ENCODE data around the gene MPZL3.

The MPZL3 gene

GRCh38 chr11:118213781-118214180 lies 38.4 kb downstream of the MPZL3 start:
- no peak for TF ChIP-seq CTCF (IDR thresholded peaks at IDR 0.05; ENCODE audit: borderline replicate concordance, insufficient read depth, low read depth, low read length)
- H3K4me3 ChIP-seq (ENCODE audit: low read depth, low read length): no peak overlapping the region

GRCh38 chr11:118213201-118213600 lies 39.0 kb downstream of the MPZL3 start:
- no peak for TF ChIP-seq CTCF (IDR thresholded peaks at IDR 0.05; ENCODE audit: borderline replicate concordance, insufficient read depth, low read depth, low read length)
- H3K4me3 ChIP-seq (ENCODE audit: low read depth, low read length): no peak overlapping the region

- no peak overlapping the region for H3K4me3 ChIP-seq (ENCODE audit: low read depth, low read length)
- TF ChIP-seq CTCF (IDR thresholded peaks at IDR 0.05; ENCODE audit: borderline replicate concordance, insufficient read depth, low read depth, low read length): no peak
Observed at GRCh38 chr11:118212781-118213191, 39.4 kb downstream of the MPZL3 start.

- TF ChIP-seq CTCF (IDR thresholded peaks at IDR 0.05; ENCODE audit: borderline replicate concordance, insufficient read depth, low read depth, low read length): no peak
- H3K4me3 ChIP-seq (ENCODE audit: low read depth, low read length): no peak overlapping the region
Observed at GRCh38 chr11:118212131-118212725, 39.9 kb downstream of the MPZL3 start.

- no peak overlapping the region for H3K4me3 ChIP-seq (ENCODE audit: low read depth, low read length)
- TF ChIP-seq CTCF (IDR thresholded peaks at IDR 0.05; ENCODE audit: borderline replicate concordance, insufficient read depth, low read depth, low read length): no peak
Observed at GRCh38 chr11:118211006-118211405, 41.2 kb downstream of the MPZL3 start.

- no peak for TF ChIP-seq CTCF (IDR thresholded peaks at IDR 0.05; ENCODE audit: borderline replicate concordance, insufficient read depth, low read depth, low read length)
- H3K4me3 ChIP-seq (ENCODE audit: low read depth, low read length): no peak overlapping the region
Observed at GRCh38 chr11:118210323-118210722, 41.8 kb downstream of the MPZL3 start.

GRCh38 chr11:118209033-118209432 lies 43.1 kb downstream of the MPZL3 start:
- TF ChIP-seq CTCF (IDR thresholded peaks at IDR 0.05; ENCODE audit: borderline replicate concordance, insufficient read depth, low read depth, low read length): no peak

More at GRCh38 chr11:118209033-118209432, 43.1 kb downstream of the MPZL3 start:
- no peak overlapping the region for H3K4me3 ChIP-seq (ENCODE audit: low read depth, low read length)
